Activated B cell treated with CpG ODN at 0.5 μM for 24 hours (primary cell): ENCODE data around the gene CLNK. TPM values are rescaled to one million over a fixed set of nuclear protein-coding genes. Genes with fewer than 3 reads are reported as not detected.

Experiments
- ATAC-seq: fragments of 200-7000 bp; cut with Tn5 transposase; one replicate; pipeline ENCODE4 v1.10.0; 2021; ENCODE audit warnings: low read depth, mild to moderate bottlenecking, moderate library complexity
- CTCF ChIA-PET: fragments of 350-600 bp; sonication (Branson Sonifier 250); formaldehyde crosslinking; loops from one replicate; lab custom pipeline; 2021; ENCODE audit warnings: antibody characterized with exemption; lab: Charles Lee
- POLR2A ChIA-PET: fragments of 350-600 bp; sonication (Branson Sonifier 250); formaldehyde crosslinking; loops from one replicate; lab custom pipeline; 2021; ENCODE audit warnings: antibody characterized with exemption; lab: Charles Lee
- DNase-seq: peaks from one replicate; pipeline ENCODE4 v3.0.0; 2022
- H3K27ac Mint-ChIP-seq: one replicate; pipeline ENCODE4 v1.8.0; 2020; ENCODE audit warnings: mixed read lengths
- H3K27me3 Mint-ChIP-seq: one replicate; pipeline ENCODE4 v1.8.0; 2021; ENCODE audit warnings: mixed read lengths
- H3K36me3 Mint-ChIP-seq: one replicate; pipeline ENCODE4 v1.8.0; 2021; ENCODE audit warnings: low read depth, mixed read lengths
- H3K4me1 Mint-ChIP-seq: one replicate; pipeline ENCODE4 v1.8.0; 2021; ENCODE audit warnings: mixed read lengths
- H3K4me3 Mint-ChIP-seq: one replicate; pipeline ENCODE4 v1.8.0; 2020; ENCODE audit warnings: mild to moderate bottlenecking, mixed read lengths
- H3K9me3 Mint-ChIP-seq: one replicate; pipeline ENCODE4 v1.8.0; 2020; ENCODE audit warnings: mixed read lengths
- intact Hi-C: fragments of 100-400 bp; cut with micrococcal nuclease; formaldehyde crosslinking; loops from one replicate; pipeline ENCODE4 v1.15.1; 2024
- total RNA-seq: library from RNA; stranded (reverse); gene quantifications from 2 replicates; pipeline ENCODE4 v1.2.3, GENCODE V29; 2022
- TF ChIP-seq, protein P1 (sequence below): fragments of 200-600 bp; IDR thresholded peaks from one replicate; pipeline ENCODE4 v1.8.0; 2022; ENCODE audit warnings: antibody characterized with exemption, mild to moderate bottlenecking

Gene CLNK
- total RNA-seq, 1 donor from 2014 or later = 0.58 TPM

DNA sequence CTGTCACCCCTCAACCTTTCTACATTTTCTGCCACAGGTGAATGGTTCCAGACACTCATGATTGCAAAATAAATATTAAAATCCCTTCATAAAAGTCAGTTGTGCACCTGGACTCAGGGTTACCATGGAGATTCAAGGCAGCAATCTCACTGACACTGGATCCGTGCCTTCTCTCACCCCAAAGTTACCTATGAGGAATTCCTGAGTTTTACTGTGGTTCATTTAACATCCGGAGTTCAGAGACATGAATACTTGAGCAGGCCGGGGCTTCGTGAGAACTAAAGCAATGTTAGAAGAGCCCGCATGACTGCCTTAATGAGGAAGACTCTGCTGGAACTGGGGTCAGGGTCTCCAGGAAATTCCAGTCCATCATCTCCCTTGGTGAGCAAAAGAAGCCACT, 12.5 kb upstream of the CLNK start:
- ChIA-PET POLR2A (no interaction called here), CTCF (no interaction called here)
- ATAC-seq (no peak), DNase-seq (no peak)
- H3K27ac Mint-ChIP-seq = no peak overlapping the region
- no peak overlapping the region for H3K4me3 Mint-ChIP-seq
- H3K4me1 Mint-ChIP-seq = no peaks in the 10 kb centered on the region
- intact Hi-C loops = no loop called here
- H3K9me3 Mint-ChIP-seq = no peaks in the 10 kb centered on the region
- TF ChIP-seq, protein P1, sequence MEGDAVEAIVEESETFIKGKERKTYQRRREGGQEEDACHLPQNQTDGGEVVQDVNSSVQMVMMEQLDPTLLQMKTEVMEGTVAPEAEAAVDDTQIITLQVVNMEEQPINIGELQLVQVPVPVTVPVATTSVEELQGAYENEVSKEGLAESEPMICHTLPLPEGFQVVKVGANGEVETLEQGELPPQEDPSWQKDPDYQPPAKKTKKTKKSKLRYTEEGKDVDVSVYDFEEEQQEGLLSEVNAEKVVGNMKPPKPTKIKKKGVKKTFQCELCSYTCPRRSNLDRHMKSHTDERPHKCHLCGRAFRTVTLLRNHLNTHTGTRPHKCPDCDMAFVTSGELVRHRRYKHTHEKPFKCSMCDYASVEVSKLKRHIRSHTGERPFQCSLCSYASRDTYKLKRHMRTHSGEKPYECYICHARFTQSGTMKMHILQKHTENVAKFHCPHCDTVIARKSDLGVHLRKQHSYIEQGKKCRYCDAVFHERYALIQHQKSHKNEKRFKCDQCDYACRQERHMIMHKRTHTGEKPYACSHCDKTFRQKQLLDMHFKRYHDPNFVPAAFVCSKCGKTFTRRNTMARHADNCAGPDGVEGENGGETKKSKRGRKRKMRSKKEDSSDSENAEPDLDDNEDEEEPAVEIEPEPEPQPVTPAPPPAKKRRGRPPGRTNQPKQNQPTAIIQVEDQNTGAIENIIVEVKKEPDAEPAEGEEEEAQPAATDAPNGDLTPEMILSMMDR = no peak
- no peaks in the 10 kb centered on the region for H3K36me3 Mint-ChIP-seq
- no peaks in the 10 kb centered on the region for H3K27me3 Mint-ChIP-seq

GRCh38 chr4:10696253-10696652, 11.7 kb upstream of the CLNK start:
- Mint-ChIP-seq H3K36me3 (no peaks in the 10 kb centered on the region), H3K4me1 (no peaks in the 10 kb centered on the region), H3K9me3 (no peaks in the 10 kb centered on the region), H3K27ac (no peak overlapping the region), H3K27me3 (no peaks in the 10 kb centered on the region), H3K4me3 (no peak overlapping the region)
- ChIA-PET CTCF (no interaction called here), POLR2A (no interaction called here)
- no peak for DNase-seq
- intact Hi-C loops = no loop called here
- no peak for ATAC-seq
- TF ChIP-seq, protein P1 = no peak

DNA sequence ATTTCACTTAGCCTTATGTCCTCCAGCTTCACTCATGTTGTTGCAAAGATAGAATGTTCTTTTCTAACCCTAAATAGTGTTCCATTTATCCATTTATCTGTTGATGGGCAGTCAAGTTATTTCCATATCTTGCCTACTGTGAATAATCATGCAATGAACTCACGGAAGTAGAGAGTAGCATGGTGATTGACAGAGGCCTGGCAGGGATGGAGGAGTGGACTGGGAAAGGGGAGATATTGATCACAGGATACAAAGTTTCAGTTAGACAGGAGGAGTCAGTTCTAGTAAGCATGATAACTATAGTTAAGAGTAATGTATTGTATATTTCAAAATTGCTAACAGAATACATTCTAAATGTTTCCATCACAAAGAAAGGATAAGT, 10.3 kb upstream of the CLNK start:
- H3K27ac Mint-ChIP-seq = no peak overlapping the region

DNA sequence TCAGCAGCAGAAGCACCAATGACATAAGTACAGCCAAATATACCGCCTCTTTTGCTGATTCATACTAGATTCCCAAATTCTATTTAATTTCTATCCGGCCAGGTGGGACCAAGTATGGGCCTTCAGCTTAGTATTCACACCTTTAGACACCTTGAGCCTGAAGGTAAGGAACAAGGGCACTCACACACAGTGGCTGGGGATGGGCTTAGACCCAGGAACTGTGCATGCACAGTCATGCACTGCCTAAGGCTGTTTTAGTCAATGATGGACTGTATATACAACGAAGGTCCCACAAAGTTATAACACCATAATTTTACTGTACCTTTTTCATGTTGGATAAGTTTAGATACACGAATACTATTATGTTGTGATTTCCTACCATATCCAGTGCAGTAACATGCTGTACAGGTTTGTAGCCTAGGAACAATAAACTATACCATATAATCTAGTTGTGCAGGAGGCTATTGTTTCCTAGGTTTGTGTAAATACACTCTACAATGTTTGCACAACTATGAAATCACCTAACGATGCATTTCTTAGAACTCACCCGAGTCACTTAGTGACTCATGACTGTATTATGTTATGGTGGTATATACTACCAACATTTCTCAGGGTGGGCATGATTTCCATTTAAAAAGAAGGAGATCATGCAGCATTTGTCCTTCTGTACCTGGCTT, 9.7 kb upstream of the CLNK start:
- H3K4me3 Mint-ChIP-seq = no peak overlapping the region
- no peaks in the 10 kb centered on the region for H3K36me3 Mint-ChIP-seq
- DNase-seq (no peak), ATAC-seq (no peak)
- POLR2A ChIA-PET = no interaction called here
- no peaks in the 10 kb centered on the region for H3K27me3 Mint-ChIP-seq
- no peak overlapping the region for H3K27ac Mint-ChIP-seq
- H3K4me1 Mint-ChIP-seq = peaks cover 16% of the 10 kb centered on the region
- H3K9me3 Mint-ChIP-seq = no peaks in the 10 kb centered on the region
- CTCF ChIA-PET = no interaction called here
- TF ChIP-seq, protein P1 = no peak
- intact Hi-C loops = no loop called here

More for the DNA sequence above, 10.3 kb upstream of the CLNK start:
- ATAC-seq (no peak), DNase-seq (no peak)
- intact Hi-C loops = no loop called here
- TF ChIP-seq, protein P1 = no peak
- no peaks in the 10 kb centered on the region for H3K36me3 Mint-ChIP-seq
- ChIA-PET CTCF (no interaction called here), POLR2A (no interaction called here)
- peaks cover 11% of the 10 kb centered on the region for H3K4me1 Mint-ChIP-seq
- H3K4me3 Mint-ChIP-seq = no peak overlapping the region
- no peaks in the 10 kb centered on the region for H3K9me3 Mint-ChIP-seq
- no peaks in the 10 kb centered on the region for H3K27me3 Mint-ChIP-seq

DNA sequence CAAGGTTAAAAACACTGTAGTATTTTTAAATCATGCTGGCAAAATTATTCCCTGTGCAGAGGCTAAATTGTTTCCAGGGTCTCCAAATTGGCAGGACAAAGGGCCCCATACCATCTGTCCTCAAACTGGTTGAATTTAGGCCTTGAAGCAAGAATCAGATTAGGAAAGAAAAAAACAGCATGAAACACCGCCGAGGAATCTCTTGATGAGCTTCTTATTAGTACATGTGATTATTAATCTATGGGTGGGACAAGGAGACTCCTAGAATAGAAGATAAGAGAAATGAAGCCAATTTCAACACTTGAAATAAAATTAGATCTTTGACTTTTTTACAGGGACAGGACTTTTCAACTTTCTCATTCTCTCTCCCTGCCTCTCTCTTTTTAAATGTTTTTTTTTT, 7.1 kb upstream of the CLNK start:
- no peak for DNase-seq
- intact Hi-C loops = loop anchor here (2.0 kb wide), 1 partner anchor 51 kb away; no protein-coding TSS in a partner anchor
- Mint-ChIP-seq H3K36me3 (no peaks in the 10 kb centered on the region), H3K9me3 (no peaks in the 10 kb centered on the region), H3K27ac (no peak overlapping the region), H3K27me3 (no peaks in the 10 kb centered on the region), H3K4me3 (no peak overlapping the region), H3K4me1 (peaks cover 40% of the 10 kb centered on the region)
- no peak for ATAC-seq
- CTCF ChIA-PET = no interaction called here
- TF ChIP-seq, protein P1 = no peak
- POLR2A ChIA-PET = no interaction called here
